ENCODE results near the gene TMTC2.
A peak's percentile ranks its signal among the peaks of the same experiment; 100 is the strongest.

Gene TMTC2

GRCh38 chr12:82682851-82683261, 3.9 kb upstream of the TMTC2 start:
- DNase-seq = no peak

GRCh38 chr12:82685790-82686167, 927 bp upstream of the TMTC2 start:
- peak; percentile 98 for DNase-seq

GRCh38 chr12:82687021-82688011, 610 bp downstream of the TMTC2 start:
- DNase-seq = peak; percentile 43

DNA sequence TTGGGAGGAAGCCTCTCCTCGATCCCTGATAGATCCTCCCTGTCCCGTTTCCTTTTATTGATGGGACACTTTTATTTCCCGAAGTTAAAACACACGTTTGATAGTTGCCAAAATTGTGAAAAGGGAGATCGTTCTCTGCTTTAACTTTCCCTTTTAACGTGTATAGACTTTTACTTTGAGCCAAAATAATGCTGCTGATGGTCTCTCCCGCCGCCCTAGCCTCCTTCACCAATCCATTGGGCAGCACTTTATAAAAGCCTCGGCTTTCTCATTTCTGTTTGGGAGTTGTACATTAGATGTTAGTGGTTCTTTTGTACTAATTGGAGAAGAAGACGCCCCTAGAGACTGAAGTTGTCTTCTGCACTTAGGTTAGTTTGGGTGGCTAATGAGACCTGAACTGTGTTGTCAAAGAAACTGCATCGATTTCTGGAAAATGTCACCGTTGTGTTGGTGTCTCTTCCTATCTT, 1.4 kb downstream of the TMTC2 start:
- DNase-seq = no peak

GRCh38 chr12:82688596-82688995, 1.9 kb downstream of the TMTC2 start:
- DNase-seq = no peak

DNA sequence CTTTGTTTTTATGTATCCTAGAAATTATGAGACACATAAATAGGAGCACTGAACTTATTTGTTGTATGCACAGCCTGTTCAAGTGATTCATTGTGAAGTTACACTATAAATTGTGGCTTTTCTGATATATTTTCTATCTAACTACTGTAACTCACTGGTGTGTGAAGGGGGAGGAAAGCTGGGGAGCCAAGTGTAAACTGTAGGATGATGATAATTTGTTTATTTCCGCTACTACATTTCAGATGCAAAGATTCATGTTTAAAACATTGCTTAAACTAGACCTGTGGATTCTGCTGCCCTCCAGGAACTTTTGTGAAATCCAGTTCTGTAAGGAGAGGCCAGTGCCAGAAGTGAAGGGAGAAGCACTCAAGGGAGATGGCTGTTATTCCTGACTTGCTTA, 3.3 kb downstream of the TMTC2 start:
- DNase-seq = no peak

DNA sequence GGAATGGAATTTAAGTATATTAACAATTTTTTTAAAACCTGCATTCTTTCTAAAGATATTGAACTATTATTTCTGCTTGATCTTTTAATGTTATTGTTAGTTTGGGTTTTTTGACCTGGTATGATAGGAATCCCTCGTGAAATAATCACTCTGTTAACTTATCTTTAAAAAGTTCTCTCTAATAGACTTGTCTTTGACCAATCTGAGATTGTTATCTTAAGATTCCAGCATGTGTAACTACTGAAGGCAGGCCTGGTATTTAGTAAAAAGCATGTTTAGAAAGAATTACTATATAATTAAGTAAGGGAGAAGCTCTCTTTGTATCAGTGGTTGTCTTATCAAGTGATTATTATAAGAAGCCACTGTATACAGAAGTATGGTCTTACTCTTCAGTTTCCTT, 4.8 kb downstream of the TMTC2 start:
- no peak for DNase-seq

- no peak for DNase-seq
Observed at GRCh38 chr12:82694276-82694675, 7.6 kb downstream of the TMTC2 start.

DNA sequence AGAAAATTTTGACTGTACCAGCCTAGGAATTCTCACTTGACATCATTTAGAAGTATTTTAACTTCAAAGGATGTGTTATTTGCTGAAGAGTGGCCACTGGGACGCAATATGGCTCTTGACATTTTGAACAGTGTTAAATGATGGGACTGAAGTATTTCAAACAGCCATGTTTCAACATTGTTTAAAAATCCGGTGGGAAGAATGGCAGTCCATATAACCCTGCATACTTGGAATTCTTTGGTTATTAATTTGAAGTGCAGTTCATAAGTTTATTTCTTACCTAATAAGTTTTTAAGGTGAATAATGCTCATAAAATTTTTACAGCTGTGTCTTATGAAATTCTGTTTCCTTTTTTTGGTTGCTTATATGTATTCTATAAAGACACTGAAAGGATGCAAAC, 8.3 kb downstream of the TMTC2 start:
- peak; percentile 65 for DNase-seq

GRCh38 chr12:82695531-82695930, 8.8 kb downstream of the TMTC2 start:
- DNase-seq = no peak

DNA sequence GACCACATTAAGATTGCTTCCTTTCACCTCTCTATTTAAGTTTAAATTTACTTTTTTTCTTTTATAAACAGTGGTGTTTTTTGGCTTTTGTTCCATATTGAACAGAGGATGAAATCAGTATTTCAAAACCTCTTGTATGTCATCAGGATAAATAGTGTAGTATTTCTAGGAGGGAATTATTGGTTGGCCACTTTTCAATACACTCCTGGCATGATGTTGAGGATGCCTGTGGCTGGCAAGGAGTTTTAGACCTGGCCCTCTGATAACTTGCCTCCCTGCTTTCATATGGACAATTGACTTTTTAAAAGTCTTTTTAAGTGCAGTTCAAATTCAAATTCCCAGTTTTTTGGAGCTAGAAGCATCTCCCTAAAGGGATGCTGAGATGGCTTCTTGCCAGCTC, 9.8 kb downstream of the TMTC2 start:
- no peak for DNase-seq

DNA sequence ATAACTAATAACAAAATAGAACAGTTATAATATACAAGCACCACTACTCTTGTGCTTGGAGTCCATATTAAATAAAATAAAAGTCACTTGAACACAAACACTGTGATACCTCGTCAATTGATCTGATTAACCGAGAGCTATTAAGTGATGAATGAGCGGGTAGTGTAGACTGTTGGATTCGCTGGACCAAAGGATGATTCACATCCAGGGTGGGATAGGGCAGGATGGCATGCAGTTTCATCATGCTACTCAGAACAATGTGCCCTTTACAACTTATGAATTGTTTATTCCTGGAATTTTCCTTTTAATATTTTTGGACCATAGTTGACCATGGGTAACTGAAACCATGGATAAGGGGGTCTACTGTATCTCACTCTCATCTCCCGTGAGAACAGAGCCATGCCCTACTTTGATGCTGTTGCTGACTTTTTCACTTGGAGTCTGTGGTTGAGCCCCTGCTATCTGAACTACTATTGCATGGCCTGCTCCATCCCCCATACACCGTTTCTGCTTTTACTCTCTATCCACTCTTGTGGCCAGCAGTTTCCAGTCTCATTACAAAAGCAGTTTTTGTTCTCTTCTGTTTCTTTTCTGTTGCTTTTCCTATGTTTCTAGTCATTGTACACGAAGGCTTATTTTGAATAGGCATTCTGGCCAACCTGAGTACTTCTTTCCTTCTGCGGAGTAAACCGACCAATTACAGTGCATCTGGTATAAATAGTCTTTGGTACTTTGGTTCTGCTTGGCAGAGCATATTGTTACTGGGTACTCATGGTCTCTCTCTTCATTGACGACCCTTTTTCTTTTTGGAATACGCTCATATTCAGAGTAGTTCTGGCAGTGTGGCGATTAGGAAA, 12.2 kb downstream of the TMTC2 start:
- no peak for DNase-seq

DNA sequence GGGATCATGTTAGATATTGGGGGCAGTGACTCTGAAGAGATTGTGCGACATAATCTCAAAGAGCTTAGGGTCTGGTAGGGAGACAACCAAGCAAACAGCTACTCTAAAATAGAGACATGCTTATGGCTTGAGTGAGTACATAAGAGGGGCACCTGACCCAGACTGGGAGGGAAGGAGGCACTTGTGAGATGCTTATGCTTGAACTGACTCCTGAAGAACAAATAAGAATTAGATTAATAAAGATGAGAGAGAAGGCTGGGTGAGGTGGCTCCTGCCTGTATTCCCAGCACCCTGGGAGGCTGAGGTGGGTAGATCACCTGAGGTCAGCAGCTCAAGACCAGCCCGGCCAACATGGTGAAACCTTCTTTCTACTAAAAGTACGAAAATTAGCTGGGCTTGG, 19.1 kb downstream of the TMTC2 start:
- DNase-seq = no peak

- DNase-seq = no peak
Observed at GRCh38 chr12:82708061-82708879, 21.6 kb downstream of the TMTC2 start.

DNA sequence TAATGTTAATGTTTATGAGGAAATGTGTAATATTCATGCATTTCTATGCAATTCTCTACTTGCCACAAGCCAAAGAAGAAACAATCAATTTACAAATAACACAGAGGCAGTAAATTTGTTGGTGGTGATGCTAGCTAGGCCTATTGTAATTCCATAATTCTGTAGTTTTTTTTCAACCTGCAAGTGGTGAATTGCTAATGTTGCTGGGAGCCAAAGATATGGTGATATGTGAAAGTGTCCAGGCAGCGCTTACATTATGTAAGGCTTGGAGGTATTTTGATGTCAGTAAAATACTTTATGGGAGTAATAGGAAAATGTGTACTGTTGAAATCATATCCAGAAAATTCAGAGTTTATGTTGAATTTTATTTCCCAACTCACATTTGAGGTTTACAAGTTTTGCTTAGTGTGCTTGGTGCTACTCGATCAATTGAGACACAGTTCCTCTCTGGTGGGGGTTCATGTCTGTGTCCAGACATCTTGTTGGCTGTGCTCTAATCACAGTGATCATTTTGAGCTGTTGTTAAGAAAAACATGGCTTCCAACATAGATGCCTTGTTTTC, 23.2 kb downstream of the TMTC2 start:
- no peak for DNase-seq

DNA sequence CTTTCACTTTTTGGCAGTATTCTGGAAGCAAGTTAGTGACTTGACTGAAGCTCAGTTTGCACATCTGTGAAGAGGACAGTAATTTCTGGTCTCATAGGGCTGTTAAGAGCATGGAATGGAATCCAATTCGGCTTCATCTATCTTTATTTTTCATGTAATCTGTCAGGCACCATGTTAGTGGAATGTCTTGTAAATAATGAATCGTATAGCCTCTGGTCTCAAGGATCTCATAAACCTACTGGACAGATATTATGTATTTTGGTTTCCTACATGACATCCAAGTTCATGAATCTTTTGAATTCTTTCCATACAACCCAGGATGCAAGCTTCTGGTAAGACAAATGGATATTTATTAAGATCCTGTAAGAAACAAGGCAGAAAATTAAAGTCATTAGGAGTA, 24.0 kb downstream of the TMTC2 start:
- no peak for DNase-seq

GRCh38 chr12:82714427-82714826, 27.7 kb downstream of the TMTC2 start:
- no peak for DNase-seq

DNA sequence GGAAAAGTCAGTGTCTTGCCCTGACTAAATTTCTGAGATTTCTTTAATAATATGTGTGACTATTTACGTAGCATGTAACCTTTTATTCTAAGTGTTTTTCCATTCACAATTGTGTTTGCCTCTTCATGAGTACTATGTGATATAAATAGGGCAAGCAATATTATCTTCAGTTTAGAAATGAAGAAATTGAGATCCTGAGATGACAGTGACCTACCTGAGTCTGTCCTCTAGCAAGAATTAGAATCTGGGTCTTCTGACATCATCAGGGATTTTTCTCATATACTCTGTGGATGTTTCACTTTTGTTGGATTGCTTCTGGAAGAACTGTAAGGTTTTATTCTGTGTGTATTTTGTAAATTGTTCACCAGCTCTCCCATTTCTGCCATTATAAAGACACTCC, 35.0 kb downstream of the TMTC2 start:
- no peak for DNase-seq

- DNase-seq = no peak
Observed at GRCh38 chr12:82723093-82723492, 36.4 kb downstream of the TMTC2 start.

GRCh38 chr12:82723891-82724290, 37.2 kb downstream of the TMTC2 start:
- no peak for DNase-seq

GRCh38 chr12:82725741-82726140, 39.0 kb downstream of the TMTC2 start:
- DNase-seq = no peak

DNA sequence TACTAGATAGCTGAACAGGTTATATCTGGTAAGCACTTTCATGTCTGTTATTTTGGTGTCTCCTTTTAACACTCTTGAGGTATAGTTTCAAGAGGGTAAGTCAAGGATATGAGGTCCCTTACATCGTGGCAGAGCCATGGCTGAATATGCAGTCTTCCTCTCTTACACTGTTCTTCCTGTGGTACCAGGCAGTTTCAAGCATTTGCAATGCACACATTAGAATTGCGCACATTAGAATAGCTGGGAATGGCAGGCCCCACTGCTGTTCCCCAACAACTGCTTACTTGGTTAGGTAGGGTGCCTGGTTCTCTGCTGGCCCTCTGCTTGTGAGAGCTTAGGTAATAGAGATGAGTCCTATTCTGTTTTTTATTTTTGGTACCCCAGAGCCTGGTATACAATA, 41.2 kb downstream of the TMTC2 start:
- DNase-seq = no peak

DNA sequence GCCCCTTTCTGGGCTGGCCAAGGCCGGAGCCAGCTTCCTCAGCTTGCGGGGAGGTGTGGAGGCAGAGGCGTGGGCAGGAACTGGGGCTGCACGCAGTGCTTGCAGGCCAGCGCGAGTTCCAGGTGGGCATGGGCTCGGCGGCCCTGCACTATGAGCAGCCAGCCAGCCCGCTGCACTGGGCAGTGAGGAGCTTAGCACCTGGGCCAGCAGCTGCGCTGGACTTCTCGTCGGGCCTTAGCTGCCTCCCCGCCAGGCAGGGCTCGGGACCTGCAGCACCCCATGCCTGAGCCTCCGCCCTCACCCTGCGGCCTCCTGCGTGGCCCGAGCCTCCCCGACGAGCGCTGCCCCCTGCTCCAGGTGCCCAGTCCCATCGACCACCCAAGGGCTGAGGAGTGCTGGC, 42.0 kb downstream of the TMTC2 start:
- no peak for DNase-seq

Measured in NCI-H226 (cell line).